K562 (cell line): ENCODE results near the gene CDKN2AIP. TPM values are rescaled to one million over a fixed set of nuclear protein-coding genes. Genes with fewer than 3 reads are reported as not detected.

Experiments
- BHLHE40 ChIP-seq: IDR thresholded peaks from 2 replicates; pipeline ENCODE4 v1.6.1; 2011; ENCODE audit warnings: low read length, improper control_type of control experiment
- CBX2 ChIP-seq: fragments of 200-600 bp; sonication (generic); IDR thresholded peaks from one replicate; pipeline ENCODE4 v1.6.1; 2012; ENCODE audit warnings: mild to moderate bottlenecking, low read length, inconsistent platforms; ENCODE audit not compliant: insufficient read depth, poor library complexity, severe bottlenecking
- ERF ChIP-seq: fragments of 450-650 bp; formaldehyde crosslinking; IDR thresholded peaks from 2 replicates; pipeline ENCODE4 v1.4.0; 2020; ENCODE audit warnings: mild to moderate bottlenecking, mixed read lengths
- IRF1 ChIP-seq: sonication (generic); formaldehyde crosslinking; IDR thresholded peaks from 2 replicates; pipeline ENCODE4 v1.8.0; 2022; ENCODE audit warnings: missing genetic modification reagents, mild to moderate bottlenecking, borderline replicate concordance
- MBD2 ChIP-seq: sonication (generic); IDR thresholded peaks from 2 replicates; pipeline ENCODE4 v1.6.1; 2016; ENCODE audit warnings: low read depth, borderline replicate concordance
- POLR2A ChIP-seq: fragments of 450-650 bp; conservative IDR thresholded peaks from 2 replicates; pipeline ENCODE4 v1.6.1; 2016
- RAD21 ChIP-seq, 2 experiments: fragments of 250-450 bp in 1 of 2; fragments of 450-650 bp in 1 of 2; sonication (Bioruptor Pico) in 1 of 2; formaldehyde crosslinking in 1 of 2; IDR thresholded peaks in 1 of 2; conservative IDR thresholded peaks in 1 of 2; 2 replicates each; pipeline versions ENCODE4 v1.4.0 to v1.8.0; 2020 to 2022; ENCODE audit warnings: mild to moderate bottlenecking in 2 of 2, moderate library complexity in 1 of 2
- SMAD4 ChIP-seq: fragments of 250-450 bp; sonication (Bioruptor Pico); conservative IDR thresholded peaks from 2 replicates; pipeline ENCODE4 v1.8.0; 2021; ENCODE audit warnings: inconsistent platforms, mild to moderate bottlenecking, moderate library complexity
- SREBF2 ChIP-seq: sonication (generic); formaldehyde crosslinking; IDR thresholded peaks from 2 replicates; pipeline ENCODE4 v1.4.0; 2020; ENCODE audit warnings: mild to moderate bottlenecking, missing genetic modification reagents
- TCF3 ChIP-seq: sonication (generic); formaldehyde crosslinking; IDR thresholded peaks from 2 replicates; pipeline ENCODE4 v1.4.0; 2020; ENCODE audit warnings: mild to moderate bottlenecking, missing genetic modification reagents
- THRB ChIP-seq: fragments of 450-650 bp; formaldehyde crosslinking; conservative IDR thresholded peaks from 2 replicates; pipeline ENCODE4 v1.4.0; 2022; ENCODE audit warnings: mild to moderate bottlenecking, missing genetic modification characterization
- ZBTB40 ChIP-seq, 2 experiments: fragments of 450-650 bp in 1 of 2; sonication (generic) in 1 of 2; formaldehyde crosslinking in 1 of 2; IDR thresholded peaks; 2 replicates each; pipeline versions ENCODE4 v1.7.1 to v1.9.0; 2016 to 2022; ENCODE audit warnings: inconsistent platforms in 1 of 2, mild to moderate bottlenecking in 1 of 2, missing genetic modification reagents in 1 of 2
- ZNF165 ChIP-seq: fragments of 250-450 bp; sonication (Bioruptor Pico); IDR thresholded peaks from 2 replicates; pipeline ENCODE4 v1.4.0; 2020; ENCODE audit warnings: borderline replicate concordance
- ZNF79 ChIP-seq: fragments of 250-450 bp; sonication (Bioruptor Pico); IDR thresholded peaks from 2 replicates; pipeline ENCODE4 v1.4.0; 2020; ENCODE audit warnings: low read depth, mild to moderate bottlenecking, moderate library complexity
- polyA plus RNA-seq, 8 experiments: library from polyadenylated mRNA; depleted of rRNA in 4 of 8; stranded (reverse) in 5 of 8; unstranded in 3 of 8; fragments of >200 nt; fragmentation: Nextera tagmentation in 2 of 8; fragmentation: Illumina TruSeq in 1 of 8; extraction: Ambion mirVana in 2 of 8; extraction: Trizol in 1 of 8; gene quantifications; 2 replicates each; pipeline versions ENCODE4 v1.2.1 to v1.2.3, GENCODE V29; 2011 to 2014; ENCODE audit warnings: inconsistent platforms in 1 of 8, missing spikeins in 1 of 8
- total RNA-seq, 7 experiments: library from RNA; depleted of rRNA in 6 of 7; stranded (reverse); fragments of >200 nt in 6 of 7; fragmentation: Illumina TruSeq in 2 of 7; extraction: Trizol in 2 of 7; gene quantifications; 2 replicates each; pipeline versions ENCODE4 v1.2.1 to v1.2.3, GENCODE V29; 2011 to 2021; ENCODE audit warnings: low replicate concordance in 1 of 7

Gene CDKN2AIP
- total and polyA plus RNA-seq, 9 of the 15 experiments (the other 6 are each of a cell fraction or from before 2014, with no cell fraction given) = 5.9 to 22.0 (median 19.7) TPM

DNA sequence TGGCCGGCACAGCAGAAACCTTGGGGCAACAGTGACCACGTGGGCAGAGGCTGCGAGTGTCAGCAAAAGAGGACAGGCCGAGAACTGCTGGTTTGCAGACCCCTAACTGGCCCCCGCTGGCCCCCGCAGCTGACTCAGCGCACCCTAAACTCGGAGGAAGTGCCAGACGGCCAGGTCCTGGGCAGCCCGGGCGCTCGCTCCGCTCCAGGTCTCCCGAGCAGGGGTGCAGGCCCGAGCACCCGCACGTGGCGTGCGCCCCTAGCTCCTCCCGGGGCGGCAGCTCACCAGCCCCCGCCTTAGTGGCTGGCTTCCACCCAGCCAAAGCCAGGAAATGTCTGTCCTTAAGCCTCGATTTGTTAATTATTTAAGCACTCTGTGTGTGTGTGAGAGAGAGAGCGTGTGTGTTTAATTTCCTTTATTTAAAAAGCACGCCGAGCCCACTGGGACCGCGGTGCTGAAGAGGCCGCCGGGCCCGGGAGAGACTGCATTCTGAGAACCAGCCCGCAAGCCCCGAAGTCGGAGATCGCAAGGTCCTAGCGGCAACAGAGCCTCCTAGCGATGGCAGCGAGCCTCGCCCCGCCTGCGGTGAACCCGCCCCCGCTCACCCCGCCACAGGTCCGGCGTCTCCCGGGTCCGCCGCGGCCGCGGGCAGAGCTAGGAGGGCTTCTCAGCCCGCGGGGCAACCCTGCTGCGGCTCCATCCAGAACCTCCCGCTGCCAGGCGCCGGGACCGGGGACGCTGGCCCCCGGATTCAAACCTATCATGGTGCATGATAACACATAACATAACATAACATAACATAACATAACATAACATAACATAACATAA is 45.9 kb upstream of the CDKN2AIP start (continued):
- TF ChIP-seq THRB (no peak), ERF (CRISPR knock-in tag) (peak; percentile 74; the same call in 1 of the 2 replicates), SMAD4 (peak; percentile 60; the same call in 1 of the 2 replicates), POLR2A (peak; percentile 75), CBX2 (no peak), BHLHE40 (0 out of 2 replicates have a peak, but pooled peaks have one; percentile 29), ZBTB40 (IDR thresholded peaks at IDR 0.05) (0 out of 2 replicates have a peak, but pooled peaks have one; percentile 36), ZBTB40 (CRISPR knock-in tag; IDR thresholded peaks at IDR 0.05) (no peak), ZNF165 (CRISPR knock-in tag) (no peak), MBD2 (peak; percentile 5; the same call in 1 of the 2 replicates), IRF1 (CRISPR knock-in tag) (0 out of 2 replicates have a peak, but pooled peaks have one; percentile 50), TCF3 (peak; percentile 24; the same call in 1 of the 2 replicates), SREBF2 (no peak), RAD21 (CRISPR knock-in tag; conservative IDR thresholded peaks at IDR 0.05 in 1 of 2, IDR thresholded peaks at IDR 0.05 in 1 of 2) (peak; percentile 46 to 53), ZNF79 (CRISPR knock-in tag) (no peak)
